Activated naive CD4-positive, alpha-beta T cell (primary cell): ENCODE measurements around the gene CGGBP1.
"Not testable (repeated sequence)": the region's sequence is repeated elsewhere in the genome, so short reads cannot be mapped to it uniquely, and the experiment has no call there.

Source experiments
- DNase-seq, 4 experiments: peaks; one replicate each; lab custom pipeline; 2025; lab: John Stamatoyannopoulos, UW

The CGGBP1 gene

DNA sequence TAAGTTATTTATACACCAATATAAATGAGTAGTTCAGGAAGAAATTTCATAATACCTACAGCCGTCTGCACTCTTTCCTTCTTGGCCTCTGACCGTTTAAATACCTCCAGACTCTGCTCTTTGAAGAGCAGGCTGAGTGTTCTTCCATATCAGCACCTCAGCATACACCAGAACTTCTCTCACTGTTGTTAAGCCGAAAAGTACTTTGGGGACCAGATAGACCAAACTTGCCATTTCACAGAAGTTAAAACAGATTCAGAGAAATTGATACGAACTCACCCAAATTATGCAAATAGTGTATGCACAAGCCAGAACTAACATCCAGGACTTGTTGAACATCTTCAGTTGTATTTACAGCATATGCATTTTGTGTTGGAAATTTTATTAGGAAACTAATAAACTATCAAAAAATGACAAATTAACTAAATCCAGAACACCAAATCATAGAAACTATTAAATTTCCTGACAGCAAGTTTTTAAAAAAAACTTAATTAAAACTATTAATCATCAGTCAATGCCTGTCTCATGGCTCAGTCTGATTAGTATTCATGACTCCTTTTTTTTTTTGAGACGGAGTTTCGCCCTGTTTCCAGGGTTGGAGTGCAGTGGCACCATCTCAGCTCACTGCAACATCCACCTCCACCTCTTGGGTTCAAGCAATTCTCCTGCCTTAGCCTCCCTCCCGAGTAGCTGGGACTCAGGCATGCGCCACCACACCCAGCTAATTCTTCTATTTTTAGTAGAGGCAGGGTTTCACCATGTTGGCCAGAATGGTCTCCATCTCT, 24.1 kb downstream of the CGGBP1 start:
- DNase-seq, result no peak

DNA sequence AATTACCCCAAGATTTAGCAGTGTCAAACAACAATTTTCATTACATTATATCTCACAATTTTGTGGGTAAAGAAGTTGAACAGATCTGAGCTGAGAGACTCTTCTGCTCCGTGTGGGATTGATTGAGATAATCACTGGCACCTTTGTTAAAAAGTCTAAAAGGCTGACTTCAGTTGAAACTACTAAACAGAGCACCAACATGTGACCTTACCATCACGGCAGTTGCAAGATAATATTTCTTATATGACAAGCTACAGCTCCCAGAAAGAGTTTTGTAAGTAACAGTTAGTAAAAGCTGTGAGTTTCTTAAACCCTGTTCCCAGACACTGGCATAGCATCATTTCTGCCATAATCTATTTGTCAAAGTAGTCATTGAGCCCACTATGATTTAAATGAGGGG, 25.0 kb downstream of the CGGBP1 start:
- no peak for DNase-seq

DNA sequence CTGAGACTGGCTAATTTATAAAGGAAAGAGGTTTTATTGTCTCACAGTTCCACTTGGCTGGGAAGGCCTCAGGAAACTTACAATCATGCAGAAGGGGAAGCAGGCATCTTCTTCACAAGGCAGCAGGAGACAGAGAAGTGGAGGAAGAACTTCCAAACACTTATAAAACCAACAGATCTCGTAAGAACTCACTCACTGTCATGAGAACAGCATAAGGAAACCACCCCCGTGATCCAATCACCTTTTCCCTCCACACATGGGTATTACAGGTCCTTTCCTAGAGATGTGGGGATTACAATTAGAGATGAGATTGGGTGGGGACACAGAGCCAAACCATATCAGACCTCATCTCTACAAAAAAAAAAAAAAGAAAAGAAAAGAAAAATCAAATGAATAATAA, 25.7 kb downstream of the CGGBP1 start:
- no peak for DNase-seq

DNA sequence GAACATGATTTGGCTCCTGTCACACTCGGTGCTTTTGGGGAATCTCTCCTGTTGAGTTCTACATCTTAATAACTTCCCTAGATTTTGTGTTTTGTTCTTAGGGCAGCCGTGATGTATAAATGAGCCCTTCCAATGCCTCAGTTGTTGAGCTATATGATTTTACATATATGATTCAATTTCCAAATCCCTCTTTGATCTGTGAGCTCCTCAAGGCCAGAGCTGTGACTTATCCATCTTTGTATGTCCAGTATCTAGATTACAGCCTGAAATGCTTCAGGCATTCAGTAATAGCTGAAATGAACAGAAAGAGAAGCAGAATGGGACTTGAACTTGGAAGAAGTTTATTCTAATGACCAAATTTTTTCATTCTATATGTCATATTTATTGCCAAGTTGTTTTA, 26.6 kb downstream of the CGGBP1 start:
- DNase-seq, result no peak

DNA sequence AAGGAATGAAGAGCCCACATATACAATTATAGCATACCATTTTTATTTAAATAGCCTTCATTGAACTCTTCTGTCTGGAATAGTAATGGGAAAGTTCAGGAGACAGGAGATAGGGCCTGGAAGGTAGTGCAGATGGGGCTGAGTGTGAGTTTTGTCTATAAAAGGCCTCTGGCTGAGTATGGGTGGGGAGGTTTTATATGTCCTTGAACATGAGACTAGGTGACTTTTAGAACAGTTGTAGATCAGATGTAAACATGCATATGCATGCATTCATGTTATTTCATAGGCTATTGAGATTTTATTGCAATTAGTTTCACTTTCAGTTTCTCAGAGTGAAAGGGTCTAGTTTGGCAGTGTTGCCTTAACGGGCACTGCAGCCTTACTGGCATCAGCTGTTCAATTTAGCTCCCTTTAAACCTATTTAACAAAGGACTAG, 27.1 kb downstream of the CGGBP1 start:
- no peak for DNase-seq

DNA sequence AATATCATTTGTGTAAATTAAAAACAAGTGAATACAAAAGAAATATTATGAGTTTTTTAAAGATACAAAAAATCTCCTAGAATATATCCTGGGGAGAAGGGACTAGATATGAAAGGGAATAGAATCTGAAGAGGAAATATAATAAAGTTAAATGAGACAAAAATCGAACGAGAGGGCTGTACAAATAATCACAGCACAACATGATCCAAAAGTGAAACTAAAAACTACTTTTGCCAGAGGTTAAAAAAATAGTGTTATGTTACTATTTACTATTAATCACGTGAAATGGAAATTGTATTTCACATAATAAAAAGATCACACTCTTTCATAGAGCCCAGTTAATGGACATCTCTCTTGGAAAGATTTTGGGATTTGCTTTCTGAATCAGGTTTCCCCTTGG, 28.6 kb downstream of the CGGBP1 start:
- no peak for DNase-seq

DNA sequence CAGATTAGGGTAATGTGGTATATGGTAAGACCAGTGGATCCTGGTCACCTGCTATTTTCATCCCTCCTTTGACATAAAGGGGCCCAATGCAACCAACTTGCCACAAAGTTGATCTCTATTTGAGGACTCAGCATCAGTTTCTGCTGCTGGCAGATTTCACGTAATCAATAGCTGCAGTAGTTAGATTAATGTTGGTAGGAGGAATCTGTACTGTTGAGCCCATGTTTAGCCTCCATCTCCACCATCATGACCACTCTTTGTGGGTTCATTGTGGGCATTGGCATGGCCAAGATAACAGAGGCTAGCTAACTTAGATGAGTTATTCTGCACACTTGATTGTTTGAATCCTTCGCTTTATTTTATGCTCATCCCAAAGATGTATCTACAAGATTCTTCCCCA, 29.9 kb downstream of the CGGBP1 start:
- no peak for DNase-seq

DNA sequence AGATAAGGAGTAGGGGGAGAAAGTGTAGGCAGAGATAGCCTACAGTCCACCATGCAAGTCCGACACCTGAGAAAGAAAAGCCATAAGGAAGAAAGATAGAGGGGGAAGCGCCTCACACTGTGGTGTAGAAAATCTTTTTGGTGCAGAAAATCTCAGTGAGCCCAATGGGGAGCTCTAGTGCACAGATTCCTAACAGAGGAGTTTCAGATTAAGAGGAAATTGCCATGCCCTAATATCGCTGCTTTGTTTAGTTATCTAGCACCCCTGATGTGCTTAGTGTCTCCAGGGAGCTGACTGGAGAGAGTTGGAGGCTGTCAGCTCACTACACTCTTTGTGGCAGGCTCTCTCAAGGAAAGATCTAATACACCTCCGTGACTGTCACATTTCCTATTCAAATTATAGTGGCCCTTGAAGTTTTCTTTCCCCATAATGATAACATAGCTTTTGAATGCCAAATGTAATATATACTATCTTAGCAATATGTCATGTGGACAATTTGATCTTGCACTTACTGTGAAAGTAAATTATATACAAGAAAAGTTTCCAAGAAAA, 33.7 kb downstream of the CGGBP1 start:
- no peak for DNase-seq

DNA sequence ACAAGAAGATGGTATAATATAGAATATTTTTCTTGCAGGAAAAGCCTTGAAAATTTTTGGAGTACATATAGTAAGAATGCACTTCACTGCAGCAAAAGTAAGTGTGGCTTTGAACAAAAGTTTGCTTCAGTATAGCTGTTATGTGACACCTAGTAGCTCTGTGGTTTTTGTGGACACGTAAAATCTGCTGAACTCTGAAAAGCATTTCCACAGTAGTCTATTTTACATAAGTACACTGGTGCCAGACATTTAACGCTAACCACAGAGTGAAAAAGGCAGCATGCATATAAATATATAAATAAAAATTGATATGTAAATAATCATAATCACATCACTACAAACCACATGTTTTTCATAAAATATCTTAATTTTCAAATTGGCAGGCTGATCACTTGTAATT, 39.8 kb downstream of the CGGBP1 start:
- DNase-seq, result no peak

DNA sequence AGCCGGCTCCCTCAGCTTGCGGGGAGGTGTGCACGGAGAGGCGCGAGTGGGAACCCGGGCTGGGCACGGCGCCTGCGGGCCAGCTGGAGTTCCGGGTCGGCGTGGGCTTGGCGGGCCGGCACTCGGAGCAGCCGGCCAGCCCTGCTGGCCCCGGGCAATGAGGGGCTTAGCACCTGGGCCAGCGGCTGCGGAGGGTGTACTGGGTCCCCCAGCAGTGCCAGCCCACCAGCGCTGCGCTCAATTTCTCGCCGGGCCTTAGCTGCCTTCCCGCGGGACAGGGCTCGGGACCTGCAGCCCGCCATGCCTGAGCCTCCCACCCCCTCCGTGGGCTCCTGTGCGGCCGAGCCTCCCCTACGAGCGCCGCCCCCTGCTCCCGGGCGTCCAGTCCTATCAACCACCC, 43.1 kb downstream of the CGGBP1 start:
- not testable (repeated sequence) for DNase-seq

DNA sequence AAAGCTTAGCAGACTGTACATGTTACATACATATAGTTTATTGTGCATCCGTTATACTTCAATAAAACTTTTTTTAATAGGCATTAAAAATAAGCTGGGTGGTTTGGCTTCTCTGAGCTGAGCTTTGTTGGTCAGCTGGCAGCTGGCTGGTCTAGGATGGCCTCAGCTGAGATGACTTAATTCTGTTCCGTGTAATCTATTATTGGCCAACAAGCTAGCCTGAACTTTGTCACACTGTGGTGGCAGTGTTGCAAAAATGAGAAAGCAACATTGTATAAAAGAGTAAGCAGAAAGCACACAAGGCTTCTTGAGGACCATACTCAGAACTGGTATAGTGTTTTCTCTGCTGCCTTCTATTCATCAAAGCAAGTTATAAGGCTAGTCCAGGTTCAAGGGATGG, 45.2 kb downstream of the CGGBP1 start:
- DNase-seq, result no peak

DNA sequence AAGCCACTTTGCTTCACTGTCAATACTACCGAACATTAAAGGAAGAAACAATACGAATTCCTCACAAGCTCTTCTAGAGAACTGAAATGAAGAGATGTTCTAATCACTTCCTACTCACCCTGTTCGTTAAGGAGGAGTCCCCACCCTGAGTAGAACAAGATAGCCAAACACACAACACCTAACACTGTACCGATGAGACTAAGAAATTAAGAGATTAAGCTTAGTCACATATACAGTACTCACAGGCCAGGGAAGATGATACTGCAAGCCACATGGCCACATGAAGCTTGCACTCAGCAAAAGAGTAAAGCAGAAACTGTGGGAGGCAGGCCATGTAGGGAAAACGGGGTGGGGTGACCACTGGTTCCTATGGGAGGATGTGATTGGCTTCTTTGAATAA, 48.0 kb downstream of the CGGBP1 start:
- DNase-seq, result no peak

DNA sequence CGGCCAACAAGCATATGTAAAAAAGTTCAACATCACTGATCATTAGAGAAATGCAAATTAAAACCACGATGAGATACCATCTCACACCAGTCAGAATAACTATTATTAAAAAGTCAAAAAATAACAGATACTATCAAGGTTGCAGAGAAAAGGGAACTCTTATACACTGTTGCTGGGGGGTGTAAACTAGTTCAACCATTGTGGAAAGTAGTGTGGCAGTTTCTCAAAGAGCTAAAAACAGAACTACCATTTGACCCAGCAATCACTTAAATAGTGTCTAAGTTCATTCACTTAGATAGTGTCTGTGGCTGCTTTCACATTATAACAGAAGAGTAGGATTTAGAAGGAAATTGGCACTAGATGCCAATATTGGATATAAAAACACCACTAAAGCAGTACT, 49.7 kb downstream of the CGGBP1 start:
- DNase-seq, result no peak

DNA sequence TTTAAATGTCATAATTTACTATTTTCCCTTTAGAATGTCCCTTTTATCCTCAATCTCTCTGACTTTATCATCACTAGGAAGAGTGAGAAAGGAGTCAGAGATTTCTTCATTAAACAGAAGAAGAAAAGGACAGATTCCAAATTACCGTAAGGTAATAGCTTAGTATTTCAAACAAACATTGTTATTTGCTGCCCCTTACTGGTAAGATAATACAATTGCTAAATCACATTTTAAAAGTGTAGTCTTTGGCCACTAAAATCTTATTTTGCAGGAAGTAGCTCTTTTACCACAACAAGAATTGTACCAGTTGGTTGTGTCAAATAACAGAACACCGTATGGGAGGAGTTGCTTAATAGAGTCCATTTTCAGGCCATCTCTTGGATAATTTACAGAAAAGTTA, 53.7 kb downstream of the CGGBP1 start:
- DNase-seq, result no peak

DNA sequence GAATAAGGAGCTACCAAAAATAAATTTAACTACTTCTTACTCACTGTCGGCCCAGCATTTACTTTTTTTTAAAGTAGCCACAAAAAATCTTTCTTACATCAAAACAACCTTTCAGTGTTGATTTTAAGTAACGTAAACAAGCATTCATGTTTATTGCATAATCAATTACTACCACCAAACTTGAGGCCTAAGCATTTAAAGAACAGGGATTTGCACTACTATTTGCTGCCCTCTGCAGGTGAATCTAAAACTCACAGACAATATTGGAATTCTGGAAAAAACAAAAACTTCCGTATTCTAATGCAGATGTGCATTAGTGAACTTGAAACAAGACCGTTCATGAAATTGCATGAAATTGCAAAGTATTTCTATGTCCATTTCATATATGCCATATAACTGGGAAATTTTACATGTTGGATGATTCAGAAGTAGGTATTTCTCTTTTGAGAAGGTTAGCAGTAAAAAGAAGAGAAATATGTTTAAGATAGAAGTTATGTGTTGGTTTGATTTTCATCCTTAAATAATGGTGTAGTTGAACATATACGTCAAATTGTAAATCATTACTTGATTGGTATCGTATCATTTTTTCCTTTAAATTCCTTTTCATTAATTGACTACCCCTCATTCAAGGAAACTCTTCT, 55.6 kb downstream of the CGGBP1 start:
- DNase-seq, result no peak

DNA sequence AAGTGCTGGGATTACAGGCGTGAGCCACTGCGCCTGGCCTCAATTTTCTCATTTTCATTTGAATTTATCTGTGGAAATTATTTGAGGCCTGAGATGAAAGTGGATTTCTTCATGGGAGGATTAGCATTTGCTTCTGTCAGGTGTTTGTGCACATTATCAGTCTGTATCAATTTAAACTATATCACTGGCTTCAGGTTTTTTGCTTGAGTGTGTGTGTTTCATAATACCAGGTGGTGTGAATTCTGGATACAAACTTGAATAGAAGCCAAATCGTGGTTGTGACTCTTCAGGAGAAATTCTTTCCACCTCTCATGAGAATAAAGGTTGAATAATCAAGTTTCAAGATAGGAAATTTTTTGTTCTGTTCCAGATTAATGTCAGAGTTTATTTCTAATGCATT, 56.4 kb downstream of the CGGBP1 start:
- no peak for DNase-seq
